NCI-H82 (cell line): ENCODE data around the gene TULP4.
A peak's percentile ranks its signal among the peaks of the same experiment; 100 is the strongest.

ENCODE experiments used
- DNase-seq: peaks from one replicate; lab custom pipeline; 2025; lab: John Stamatoyannopoulos, UW

Gene TULP4

GRCh38 chr6:158312165-158312564 lies at the start of gene TULP4:
Gene TULP4 (plus strand): TSS chr6:158312465. CDS start chr6:158314017, 1,552 bp downstream.
- no peak for DNase-seq

- DNase-seq = no peak
These were observed 49.5 kb upstream of the TULP4 start for GRCh38 chr6:158262755-158263154.

GRCh38 chr6:158264180-158264579 lies 48.1 kb upstream of the TULP4 start:
- DNase-seq = no peak

- DNase-seq = no peak
These were observed 46.1 kb upstream of the TULP4 start for GRCh38 chr6:158266131-158266530.

GRCh38 chr6:158268361-158269147 lies 43.7 kb upstream of the TULP4 start:
- no peak for DNase-seq

- DNase-seq = no peak
These were observed 42.6 kb upstream of the TULP4 start for GRCh38 chr6:158269657-158270056.

GRCh38 chr6:158270389-158271127 lies 41.7 kb upstream of the TULP4 start:
- DNase-seq = no peak

- no peak for DNase-seq
These were observed 39.9 kb upstream of the TULP4 start for GRCh38 chr6:158272324-158272723.

GRCh38 chr6:158278004-158278403 lies 34.3 kb upstream of the TULP4 start:
- no peak for DNase-seq

GRCh38 chr6:158279615-158280014 lies 32.6 kb upstream of the TULP4 start:
- no peak for DNase-seq

GRCh38 chr6:158283304-158283980 lies 28.8 kb upstream of the TULP4 start:
- DNase-seq = no peak

GRCh38 chr6:158284007-158284875 lies 28.0 kb upstream of the TULP4 start:
- peak; percentile 28 for DNase-seq

GRCh38 chr6:158284876-158285655 lies 27.2 kb upstream of the TULP4 start:
- DNase-seq = no peak

- DNase-seq = no peak
These were observed 26.6 kb upstream of the TULP4 start for GRCh38 chr6:158285656-158286021.

GRCh38 chr6:158286413-158286812 lies 25.9 kb upstream of the TULP4 start:
- no peak for DNase-seq

- no peak for DNase-seq
These were observed 25.2 kb upstream of the TULP4 start for GRCh38 chr6:158287047-158287446.

GRCh38 chr6:158290040-158290439 lies 22.2 kb upstream of the TULP4 start:
- DNase-seq = no peak

GRCh38 chr6:158290659-158291058 lies 21.6 kb upstream of the TULP4 start:
- DNase-seq = no peak

GRCh38 chr6:158292016-158292415 lies 20.2 kb upstream of the TULP4 start:
- DNase-seq = no peak

- no peak for DNase-seq
These were observed 19.1 kb upstream of the TULP4 start for GRCh38 chr6:158293122-158293521.
